ENCODE results near the gene B3GALT6.
A peak's percentile ranks its signal among the peaks of the same experiment; 100 is the strongest.
"Not testable (repeated sequence)": the region's sequence is repeated elsewhere in the genome, so short reads cannot be mapped to it uniquely, and the experiment has no call there.

B3GALT6 gene

GRCh38 chr1:1245817-1246576 lies 14.0 kb downstream of the B3GALT6 start:
- DNase-seq = no peak

- no peak for DNase-seq
Measured at GRCh38 chr1:1246577-1247340, 14.7 kb downstream of the B3GALT6 start, which contains the start of gene C1QTNF12. TSS of gene C1QTNF12 (minus strand) at chr1:1246722. CDS start at chr1:1246690, 32 bp downstream.

GRCh38 chr1:1247341-1247913 lies 15.4 kb downstream of the B3GALT6 start:
- DNase-seq = no peak

- DNase-seq = not testable (repeated sequence)
Measured at GRCh38 chr1:1248009-1248913, 16.2 kb downstream of the B3GALT6 start.

- DNase-seq = peak; percentile 53 to 60
Measured at GRCh38 chr1:1250786-1251284, 18.8 kb downstream of the B3GALT6 start.

GRCh38 chr1:1253314-1253713 lies 21.3 kb downstream of the B3GALT6 start:
- DNase-seq = no peak

- no peak for DNase-seq
Measured at GRCh38 chr1:1253972-1254666, 22.1 kb downstream of the B3GALT6 start.

- DNase-seq = no peak
Measured at GRCh38 chr1:1254667-1254998, 22.6 kb downstream of the B3GALT6 start.

GRCh38 chr1:1255078-1255477 lies 23.0 kb downstream of the B3GALT6 start:
- no peak for DNase-seq

- DNase-seq = no peak
Measured at GRCh38 chr1:1255611-1256010, 23.6 kb downstream of the B3GALT6 start.

GRCh38 chr1:1256956-1257871 lies 25.2 kb downstream of the B3GALT6 start:
- no peak for DNase-seq

- DNase-seq = no peak
Measured at GRCh38 chr1:1259119-1259488, 27.1 kb downstream of the B3GALT6 start.

- no peak for DNase-seq
Measured at GRCh38 chr1:1259540-1259939, 27.5 kb downstream of the B3GALT6 start.

- no peak for DNase-seq
Measured at GRCh38 chr1:1259951-1260600, 28.0 kb downstream of the B3GALT6 start.

- no peak for DNase-seq
Measured at GRCh38 chr1:1260843-1261560, 29.0 kb downstream of the B3GALT6 start.

- no peak for DNase-seq
Measured at GRCh38 chr1:1262071-1262470, 30.0 kb downstream of the B3GALT6 start.

- DNase-seq = no peak
Measured at GRCh38 chr1:1262758-1263157, 30.7 kb downstream of the B3GALT6 start.

- DNase-seq = no peak
Measured at GRCh38 chr1:1264026-1264425, 32.0 kb downstream of the B3GALT6 start.

- no peak for DNase-seq
Measured at GRCh38 chr1:1264868-1265272, 32.8 kb downstream of the B3GALT6 start.
